SKM-1 treated with dmso at 0.1 percent for 144 hours (cell line): ENCODE measurements around the gene NACC2.
"Not testable (repeated sequence)": the region's sequence is repeated elsewhere in the genome, so short reads cannot be mapped to it uniquely, and the experiment has no call there.

Experiments
- DNase-seq: peaks from one replicate; lab custom pipeline; 2025; ENCODE audit not compliant: unreplicated experiment; lab: John Stamatoyannopoulos, UW

The NACC2 gene

GRCh38 chr9:136047076-136047774 lies 47.9 kb downstream of the NACC2 start:
- DNase-seq, result no peak

GRCh38 chr9:136046554-136046920 lies 48.6 kb downstream of the NACC2 start:
- no peak for DNase-seq

- DNase-seq, result peak; percentile 80
Observed at GRCh38 chr9:136045595-136046553, 49.2 kb downstream of the NACC2 start.

- DNase-seq, result no peak
Observed at GRCh38 chr9:136044971-136045594, 50.0 kb downstream of the NACC2 start.

GRCh38 chr9:136044207-136044970 lies 50.7 kb downstream of the NACC2 start:
- no peak for DNase-seq

- no peak for DNase-seq
Observed at GRCh38 chr9:136043441-136043991, 51.6 kb downstream of the NACC2 start.

- no peak for DNase-seq
Observed at GRCh38 chr9:136042541-136042940, 52.5 kb downstream of the NACC2 start.

- DNase-seq, result not testable (repeated sequence)
Observed at GRCh38 chr9:136040848-136041247, 54.2 kb downstream of the NACC2 start.

GRCh38 chr9:136039488-136039887 lies 55.6 kb downstream of the NACC2 start:
- no peak for DNase-seq

- DNase-seq, result no peak
Observed at GRCh38 chr9:136036848-136037247, 58.2 kb downstream of the NACC2 start.

GRCh38 chr9:136036050-136036449 lies 59.0 kb downstream of the NACC2 start:
- DNase-seq, result no peak

GRCh38 chr9:136031741-136032730 lies 63.1 kb downstream of the NACC2 start:
- peak; percentile 3 for DNase-seq

- no peak for DNase-seq
Observed at GRCh38 chr9:136031094-136031493, 64.0 kb downstream of the NACC2 start.

- DNase-seq, result no peak
Observed at GRCh38 chr9:136029556-136029955, 65.5 kb downstream of the NACC2 start.

- DNase-seq, result no peak
Observed at GRCh38 chr9:136028760-136029470, 66.2 kb downstream of the NACC2 start.

GRCh38 chr9:136026943-136027289 lies 68.2 kb downstream of the NACC2 start:
- not testable (repeated sequence) for DNase-seq

GRCh38 chr9:136026266-136026942 lies 68.7 kb downstream of the NACC2 start:
- DNase-seq, result no peak

- no peak for DNase-seq
Observed at GRCh38 chr9:136025481-136025880, 69.6 kb downstream of the NACC2 start.
